8988T (cell line): ENCODE measurements around the gene NOVA1.

Experiments used
- DNase-seq: peaks from one replicate; pipeline ENCODE4 v3.0.0; 2011

Gene NOVA1

GRCh38 chr14:26589925-26590324 is 7.9 kb downstream of the NOVA1 start:
- DNase-seq, result no peak

DNA sequence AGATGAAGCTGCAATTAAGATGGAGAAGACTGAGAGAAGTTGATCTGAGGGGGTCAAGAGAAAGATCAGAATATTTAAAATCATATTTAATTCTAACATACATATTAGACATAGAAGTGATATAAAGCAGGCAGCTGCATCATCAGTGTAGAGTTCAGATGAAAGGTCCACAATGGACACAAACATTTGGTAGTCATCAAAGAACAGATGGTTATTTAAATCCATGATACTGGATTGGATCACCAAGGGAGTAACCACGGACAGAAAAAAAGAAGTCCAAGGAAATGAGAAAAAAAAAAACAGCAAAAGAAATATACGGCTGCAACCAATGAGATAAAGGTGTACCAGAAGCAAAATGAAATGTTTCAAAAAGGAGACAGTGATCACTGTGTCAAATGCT is 20.1 kb downstream of the NOVA1 start:
- no peak for DNase-seq

GRCh38 chr14:26554069-26554772 is 43.6 kb downstream of the NOVA1 start:
- DNase-seq, result no peak

DNA sequence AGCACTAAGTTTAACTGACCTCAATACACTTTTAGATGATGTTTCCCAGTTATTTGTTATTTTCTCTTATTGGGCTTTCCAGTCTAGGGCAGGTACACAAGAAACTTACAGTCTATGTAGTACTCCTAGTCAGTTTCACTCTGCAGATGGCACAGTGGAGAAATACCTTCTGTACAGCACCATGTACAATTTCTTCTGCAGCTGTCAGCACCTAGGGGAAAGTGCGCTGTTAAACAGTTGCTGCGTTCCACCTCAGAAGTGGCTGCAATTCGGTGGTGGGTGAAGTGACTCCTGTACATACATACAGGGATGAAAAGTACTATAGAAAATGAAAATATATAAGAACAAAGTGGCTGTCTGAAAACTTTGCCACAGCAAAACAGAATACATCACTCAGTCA is 48.3 kb downstream of the NOVA1 start:
- DNase-seq, result no peak

- DNase-seq, result no peak
Measured at GRCh38 chr14:26548406-26548805, 49.4 kb downstream of the NOVA1 start.

GRCh38 chr14:26538176-26538575 is 59.7 kb downstream of the NOVA1 start:
- DNase-seq, result no peak

GRCh38 chr14:26531894-26532293 is 65.9 kb downstream of the NOVA1 start:
- no peak for DNase-seq

- DNase-seq, result no peak
Measured at GRCh38 chr14:26528415-26529182, 69.2 kb downstream of the NOVA1 start.

- DNase-seq, result no peak
Measured at GRCh38 chr14:26527095-26527494, 70.7 kb downstream of the NOVA1 start.

- no peak for DNase-seq
Measured at GRCh38 chr14:26526137-26526536, 71.7 kb downstream of the NOVA1 start.

DNA sequence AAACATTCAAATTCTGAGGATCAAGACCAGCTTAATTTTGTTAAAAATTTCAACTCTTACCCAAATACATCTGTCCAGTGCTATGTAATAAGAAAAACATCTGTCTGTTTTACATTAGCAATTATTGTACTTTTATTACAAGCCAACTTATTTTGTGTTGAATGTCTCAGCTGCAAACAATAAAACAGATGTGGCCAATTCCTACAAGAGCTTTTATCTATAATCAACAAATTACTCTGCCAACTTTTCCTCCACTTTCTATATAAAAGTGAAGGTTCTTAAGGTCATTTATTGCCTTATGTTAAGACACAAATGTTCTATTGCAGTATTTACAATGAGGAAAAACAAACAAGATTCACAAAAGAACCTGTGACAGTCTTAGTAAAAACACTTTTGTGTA is 72.7 kb downstream of the NOVA1 start:
- no peak for DNase-seq

DNA sequence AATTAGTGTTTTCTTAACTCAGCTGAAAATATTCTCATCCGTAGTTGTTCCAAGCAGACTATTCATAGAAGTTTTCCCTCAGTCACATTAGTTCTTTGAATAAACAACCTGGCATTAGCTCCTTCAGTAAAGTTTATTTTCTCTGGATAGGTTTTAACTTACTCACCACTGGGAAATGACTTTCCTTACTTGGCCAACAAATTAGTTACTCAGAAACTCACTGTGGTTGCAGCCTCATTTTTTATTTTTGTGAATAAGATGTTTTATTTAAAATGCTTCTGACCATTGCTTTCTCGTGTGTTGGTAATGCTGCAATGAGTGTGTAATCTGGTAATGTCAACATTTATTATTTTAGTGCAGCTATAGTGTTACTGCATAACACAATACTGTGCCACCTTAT is 74.9 kb downstream of the NOVA1 start:
- no peak for DNase-seq

GRCh38 chr14:26517771-26518170 is 80.1 kb downstream of the NOVA1 start:
- DNase-seq, result no peak

DNA sequence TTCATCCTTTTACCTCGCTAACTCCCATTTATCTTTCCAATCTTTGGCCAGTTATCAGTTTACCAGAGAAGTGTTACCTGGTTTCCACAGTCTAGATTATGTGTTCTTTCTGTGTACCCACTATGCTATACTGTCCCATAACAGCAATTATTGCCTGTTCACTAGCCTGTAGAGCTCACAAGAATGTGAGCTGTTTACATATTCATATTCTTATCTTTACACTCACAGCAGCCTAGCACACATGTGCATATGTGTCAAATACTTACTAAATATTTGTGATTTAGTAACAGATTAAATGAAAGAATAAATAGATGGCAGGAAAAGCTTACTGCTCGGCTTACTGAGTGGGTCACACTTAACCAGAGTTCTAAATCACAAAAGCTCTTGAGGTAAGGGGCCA is 97.8 kb downstream of the NOVA1 start:
- no peak for DNase-seq

DNA sequence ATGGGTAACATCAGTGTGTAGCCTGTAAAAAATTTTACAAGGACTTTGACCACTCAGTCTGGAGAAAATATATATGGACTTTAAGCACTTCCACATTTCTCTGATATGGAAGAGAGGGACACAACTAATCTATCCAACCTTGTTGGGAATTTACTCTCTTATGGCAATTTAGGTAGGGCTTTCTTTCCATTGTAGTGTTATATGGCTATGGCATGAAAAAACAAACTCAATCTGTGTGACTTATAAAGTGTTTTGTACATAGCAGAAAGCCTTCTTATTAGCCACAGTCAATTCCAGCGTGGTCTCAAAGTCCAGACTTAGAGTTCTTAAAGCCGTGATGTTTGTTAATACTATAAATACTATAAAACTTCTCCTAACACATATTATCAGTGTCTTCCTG is 98.3 kb downstream of the NOVA1 start:
- no peak for DNase-seq

DNA sequence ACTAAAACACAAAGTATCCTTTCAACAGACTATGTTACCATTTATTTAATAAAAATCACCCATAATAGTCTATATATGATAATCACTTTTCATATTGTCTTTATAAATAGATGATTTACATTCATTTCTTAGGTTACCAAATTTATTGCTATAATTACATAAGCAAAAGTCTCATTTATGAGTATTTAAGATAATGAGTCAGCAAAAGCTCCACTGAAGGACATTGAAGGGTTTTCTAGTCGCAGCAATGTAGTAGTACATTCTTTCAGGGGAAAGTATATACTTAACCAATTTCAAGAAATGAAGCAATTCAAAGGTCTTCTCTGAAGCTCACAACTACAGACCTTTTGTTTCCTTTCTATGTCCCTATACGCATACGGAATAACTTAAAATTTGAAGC is 110.9 kb downstream of the NOVA1 start:
- DNase-seq, result no peak

GRCh38 chr14:26484562-26484961 is 113.3 kb downstream of the NOVA1 start:
- no peak for DNase-seq

GRCh38 chr14:26478967-26479366 is 118.9 kb downstream of the NOVA1 start:
- DNase-seq, result no peak

- no peak for DNase-seq
Measured at GRCh38 chr14:26466862-26467261, 131.0 kb downstream of the NOVA1 start.

DNA sequence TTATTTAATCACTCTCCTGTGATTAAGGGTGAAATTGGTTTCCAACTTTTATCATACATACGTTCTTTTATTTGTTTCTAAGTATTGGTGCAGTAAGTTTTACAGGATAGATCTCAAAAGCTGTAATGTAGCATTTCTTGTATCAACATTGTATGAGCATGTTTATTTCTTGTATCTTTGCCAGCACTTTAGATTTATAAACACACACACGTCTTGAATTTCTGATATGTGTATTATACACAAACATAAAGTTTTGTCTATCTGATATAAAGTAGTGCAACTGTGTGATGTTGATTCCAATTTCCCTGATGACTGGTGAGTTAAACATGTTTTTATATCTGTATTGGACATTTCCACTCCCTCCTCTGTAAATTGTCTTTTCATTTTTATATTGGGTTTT is 134.7 kb downstream of the NOVA1 start:
- DNase-seq, result no peak

GRCh38 chr14:26454105-26454504 is 143.7 kb downstream of the NOVA1 start:
- no peak for DNase-seq

- no peak for DNase-seq
Measured at GRCh38 chr14:26448181-26448855, 149.5 kb downstream of the NOVA1 start.

DNA sequence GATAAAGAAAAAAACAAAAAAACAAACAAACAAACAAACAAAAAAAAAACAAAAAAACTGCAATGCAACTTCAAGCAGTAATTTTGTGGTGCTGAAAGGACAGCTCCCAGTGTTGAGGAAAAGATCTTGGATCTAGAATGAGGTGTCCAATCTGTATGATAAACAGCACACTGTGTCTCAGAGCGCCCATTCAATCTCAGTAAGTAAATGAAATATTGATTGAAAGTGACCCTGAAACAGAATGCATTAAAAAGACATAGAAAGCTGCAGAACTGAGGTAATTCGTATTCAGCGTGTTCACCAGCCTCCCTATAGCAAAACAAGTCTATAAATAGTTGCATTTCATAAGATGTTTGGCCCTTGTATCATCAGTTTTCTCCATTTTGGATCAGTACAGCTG is 153.0 kb downstream of the NOVA1 start:
- DNase-seq, result no peak

DNA sequence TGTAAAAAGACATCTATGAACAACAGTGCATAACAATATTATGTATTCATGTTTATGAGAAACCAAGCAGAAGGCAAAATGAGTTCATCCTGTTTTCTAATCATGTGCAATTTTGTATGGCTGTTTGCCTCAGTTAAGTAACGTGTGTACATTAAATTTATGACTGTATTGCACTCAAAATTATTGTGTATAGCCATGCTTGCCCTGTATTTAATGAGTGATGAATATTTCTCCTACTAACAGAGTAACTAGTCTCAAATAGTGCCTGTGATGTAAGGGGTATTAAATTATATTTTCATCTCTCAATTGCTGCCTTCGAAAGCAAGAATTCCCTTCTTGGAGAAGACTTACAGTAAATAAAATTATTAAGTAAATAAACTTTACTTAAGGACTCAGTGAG is 154.2 kb downstream of the NOVA1 start:
- no peak for DNase-seq
